Astrocyte (in vitro differentiated cells and primary cell): ENCODE results near the gene MED27. TPM values are rescaled to one million over a fixed set of nuclear protein-coding genes. Genes with fewer than 3 reads are reported as not detected.
A peak's percentile ranks its signal among the peaks of the same experiment; 100 is the strongest.

Source experiments
- DNase-seq: peaks from one replicate; pipeline ENCODE4 v3.0.0-alpha.2; 2010; ENCODE audit warnings: low read depth
- FAIRE-seq: peaks from 2 replicates; lab custom pipeline; 2011; peaks lifted over from hg19 to GRCh38; lab: Jason Lieb, UNC
- H2AFZ ChIP-seq: 2 replicates; pipeline ENCODE4 v1.6.0; 2012; ENCODE audit warnings: low read depth, low read length, inconsistent platforms
- H3K27ac ChIP-seq: 2 replicates; pipeline ENCODE4 v1.5.1; 2011; ENCODE audit warnings: low read depth, low read length, inconsistent platforms
- H3K27me3 ChIP-seq: 2 replicates; pipeline ENCODE4 v1.6.0; 2011; ENCODE audit warnings: low read length, inconsistent platforms; ENCODE audit not compliant: insufficient read depth
- H3K36me3 ChIP-seq: 2 replicates; pipeline ENCODE4 v1.5.1; 2011; ENCODE audit warnings: low read length, inconsistent platforms; ENCODE audit not compliant: insufficient read depth
- H3K4me1 ChIP-seq: 2 replicates; pipeline ENCODE4 v1.5.1; 2011; ENCODE audit warnings: low read length, inconsistent platforms; ENCODE audit not compliant: insufficient read depth
- H3K4me2 ChIP-seq: 2 replicates; pipeline ENCODE4 v1.6.0; 2012; ENCODE audit warnings: low read length, inconsistent platforms
- H3K4me3 ChIP-seq: 2 replicates; pipeline ENCODE4 v1.5.1; 2011; ENCODE audit warnings: low read depth, mild to moderate bottlenecking, low read length, inconsistent platforms; ENCODE audit not compliant: insufficient read depth
- H3K79me2 ChIP-seq: 2 replicates; pipeline ENCODE4 v1.6.0; 2012; ENCODE audit warnings: mild to moderate bottlenecking, low read length, inconsistent platforms; ENCODE audit not compliant: insufficient read depth
- H3K9ac ChIP-seq: 2 replicates; pipeline ENCODE4 v1.6.0; 2012; ENCODE audit warnings: mild to moderate bottlenecking, low read length, inconsistent platforms
- H3K9me3 ChIP-seq: 2 replicates; pipeline ENCODE4 v1.5.1; 2012; ENCODE audit warnings: low read depth, mild to moderate bottlenecking, low read length, inconsistent platforms; ENCODE audit not compliant: insufficient read depth
- H4K20me1 ChIP-seq: 2 replicates; pipeline ENCODE4 v1.6.0; 2012; ENCODE audit warnings: low read length, inconsistent platforms; ENCODE audit not compliant: insufficient read depth
- H3K27ac Mint-ChIP-seq: one replicate; pipeline ENCODE4 v1.8.0; 2021; ENCODE audit warnings: mild to moderate bottlenecking, mixed read lengths; ENCODE audit not compliant: unreplicated experiment
- H3K27me3 Mint-ChIP-seq: one replicate; pipeline ENCODE4 v1.8.0; 2021; ENCODE audit warnings: low read depth, mixed read lengths; ENCODE audit not compliant: unreplicated experiment
- H3K36me3 Mint-ChIP-seq: one replicate; pipeline ENCODE4 v1.8.0; 2021; ENCODE audit warnings: low read depth, mixed read lengths; ENCODE audit not compliant: unreplicated experiment
- H3K4me1 Mint-ChIP-seq: one replicate; pipeline ENCODE4 v1.8.0; 2021; ENCODE audit warnings: low read depth, mixed read lengths; ENCODE audit not compliant: unreplicated experiment
- H3K4me3 Mint-ChIP-seq: one replicate; pipeline ENCODE4 v1.8.0; 2021; ENCODE audit warnings: mild to moderate bottlenecking, moderate library complexity, mixed read lengths; ENCODE audit not compliant: unreplicated experiment
- H3K9me3 Mint-ChIP-seq: one replicate; pipeline ENCODE4 v1.8.0; 2021; ENCODE audit warnings: mild to moderate bottlenecking, mixed read lengths; ENCODE audit not compliant: unreplicated experiment
- CTCF ChIP-seq: IDR thresholded peaks from 2 replicates; pipeline ENCODE4 v1.5.1; 2011; ENCODE audit warnings: low read depth, mild to moderate bottlenecking, inconsistent platforms, low read length, moderate library complexity; ENCODE audit not compliant: insufficient read depth
- EZH2 ChIP-seq: IDR thresholded peaks from 2 replicates; pipeline ENCODE4 v1.6.1; 2012; ENCODE audit warnings: mild to moderate bottlenecking, low read length, inconsistent platforms; ENCODE audit not compliant: insufficient read depth
- total RNA-seq: library from RNA; stranded (reverse); gene quantifications from 2 replicates; pipeline ENCODE4 v1.2.1, GENCODE V29; 2021

MED27 gene
- total RNA-seq, 1 donor from 2014 or later: 26.9 TPM

GRCh38 chr9:131918481-131918880 lies 161.2 kb downstream of the MED27 start:
- Histone ChIP-seq H4K20me1 (peaks cover 65% of the 10 kb centered on the region), H3K9ac (no peak overlapping the region), H3K4me1 (peaks cover 14% of the 10 kb centered on the region), H3K9me3 (no peaks in the 10 kb centered on the region), H3K27ac (no peak overlapping the region), H3K27me3 (no peaks in the 10 kb centered on the region), H3K36me3 (no peaks in the 10 kb centered on the region), H3K79me2 (peaks cover 3% of the 10 kb centered on the region), H3K4me2 (no peak overlapping the region), H3K4me3 (no peak overlapping the region), H2AFZ (no peak overlapping the region)
- FAIRE-seq (no peak), DNase-seq (no peak)
- H3K9me3 Mint-ChIP-seq: no peaks in the 10 kb centered on the region
- peaks cover 5% of the 10 kb centered on the region for H3K36me3 Mint-ChIP-seq
- H3K4me1 Mint-ChIP-seq: peaks cover 13% of the 10 kb centered on the region
- H3K4me3 Mint-ChIP-seq: no peak overlapping the region
- H3K27me3 Mint-ChIP-seq: no peaks in the 10 kb centered on the region
- no peak overlapping the region for H3K27ac Mint-ChIP-seq
- TF ChIP-seq CTCF (no peak), EZH2 (no peak)

- H3K9ac ChIP-seq: no peak overlapping the region
- H3K4me3 ChIP-seq: no peak overlapping the region
- H2AFZ ChIP-seq: no peak overlapping the region
- Mint-ChIP-seq H3K27ac (no peak overlapping the region), H3K4me3 (no peak overlapping the region), H3K27me3 (no peaks in the 10 kb centered on the region), H3K36me3 (peaks cover 5% of the 10 kb centered on the region), H3K9me3 (no peaks in the 10 kb centered on the region), H3K4me1 (peaks cover 13% of the 10 kb centered on the region)
- no peaks in the 10 kb centered on the region for H3K36me3 ChIP-seq
- DNase-seq: no peak
- H3K4me1 ChIP-seq: peaks cover 12% of the 10 kb centered on the region
- no peak for FAIRE-seq
- no peaks in the 10 kb centered on the region for H3K27me3 ChIP-seq
- no peaks in the 10 kb centered on the region for H3K9me3 ChIP-seq
- peaks cover 7% of the 10 kb centered on the region for H3K79me2 ChIP-seq
- no peak overlapping the region for H3K27ac ChIP-seq
- H4K20me1 ChIP-seq: peaks cover 78% of the 10 kb centered on the region
- H3K4me2 ChIP-seq: no peak overlapping the region
- TF ChIP-seq EZH2 (no peak), CTCF (no peak)
Measured at GRCh38 chr9:131917009-131917408, 162.7 kb downstream of the MED27 start.

- Histone ChIP-seq H3K27me3 (no peaks in the 10 kb centered on the region), H2AFZ (no peak overlapping the region), H3K4me1 (peaks cover 12% of the 10 kb centered on the region), H3K27ac (no peak overlapping the region), H4K20me1 (peaks cover 83% of the 10 kb centered on the region), H3K4me2 (peak overlapping the region; percentile 52), H3K79me2 (peaks cover 4% of the 10 kb centered on the region), H3K4me3 (no peak overlapping the region), H3K36me3 (no peaks in the 10 kb centered on the region), H3K9ac (no peak overlapping the region), H3K9me3 (no peaks in the 10 kb centered on the region)
- H3K27me3 Mint-ChIP-seq: no peaks in the 10 kb centered on the region
- no peaks in the 10 kb centered on the region for H3K9me3 Mint-ChIP-seq
- peaks cover 13% of the 10 kb centered on the region for H3K4me1 Mint-ChIP-seq
- peak; percentile 59 for DNase-seq
- no peak overlapping the region for H3K4me3 Mint-ChIP-seq
- peaks cover 5% of the 10 kb centered on the region for H3K36me3 Mint-ChIP-seq
- H3K27ac Mint-ChIP-seq: no peak overlapping the region
- TF ChIP-seq CTCF (no peak), EZH2 (no peak)
- no peak for FAIRE-seq
Measured at GRCh38 chr9:131915181-131915580, 164.5 kb downstream of the MED27 start.
